CD4-positive, alpha-beta T cell (primary cell): ENCODE measurements around the gene CASP3. TPM values are rescaled to one million over a fixed set of nuclear protein-coding genes. Genes with fewer than 3 reads are reported as not detected.

Experiments
- ATAC-seq: fragments of 200-7000 bp; cut with Tn5 transposase; one replicate; pipeline ENCODE4 v1.10.0; 2022; ENCODE audit warnings: mild to moderate bottlenecking; ENCODE audit not compliant: poor library complexity
- CTCF ChIA-PET: fragments of 350-600 bp; sonication (Branson Sonifier 250); formaldehyde crosslinking; loops from one replicate; lab custom pipeline; 2021; ENCODE audit warnings: antibody characterized with exemption, inconsistent platforms; lab: Charles Lee
- POLR2A ChIA-PET: fragments of 350-600 bp; sonication (Branson Sonifier 250); formaldehyde crosslinking; loops from one replicate; lab custom pipeline; 2021; ENCODE audit warnings: antibody characterized with exemption, inconsistent platforms; lab: Charles Lee
- DNase-seq, 14 experiments: peaks; one replicate each; pipeline ENCODE4 v3.0.0-alpha.2; 2013 to 2020; ENCODE audit warnings: mixed read lengths in 2 of 14
- H3K27ac ChIP-seq, 2 donors: one replicate each; pipeline versions ENCODE4 v1.5.1 to v1.7.0; 2013; ENCODE audit warnings: low read length in 2 of 2, low read depth in 1 of 2, mild to moderate bottlenecking in 1 of 2
- H3K27me3 ChIP-seq, 2 experiments: 1 replicate in 1 of 2; 2 replicates in 1 of 2; pipeline versions ENCODE4 v1.6.1 to v1.7.0; 2013; ENCODE audit warnings: low read length in 2 of 2, control low read depth in 1 of 2, mild to moderate bottlenecking in 1 of 2, moderate library complexity in 1 of 2; ENCODE audit not compliant: insufficient read depth in 2 of 2, control insufficient read depth in 1 of 2
- H3K36me3 ChIP-seq: one replicate; pipeline ENCODE4 v1.6.1; 2013; ENCODE audit warnings: low read length, control low read depth; ENCODE audit not compliant: insufficient read depth
- H3K4me1 ChIP-seq: one replicate; pipeline ENCODE4 v1.6.1; 2013; ENCODE audit warnings: low read length, control low read depth; ENCODE audit not compliant: insufficient read depth
- H3K4me3 ChIP-seq: one replicate; pipeline ENCODE4 v1.5.1; 2013; ENCODE audit warnings: mild to moderate bottlenecking, low read length, moderate library complexity
- H3K9me3 ChIP-seq, 2 experiments: 1 replicate in 1 of 2; 2 replicates in 1 of 2; pipeline versions ENCODE4 v1.6.1 to v1.7.0; 2013; ENCODE audit warnings: low read length in 2 of 2, mild to moderate bottlenecking in 2 of 2, control low read depth in 1 of 2, moderate library complexity in 1 of 2; ENCODE audit not compliant: control insufficient read depth in 1 of 2, insufficient read depth in 1 of 2
- H3K27ac Mint-ChIP-seq: one replicate; pipeline ENCODE4 v1.8.0; 2020; ENCODE audit warnings: mixed read lengths
- H3K27me3 Mint-ChIP-seq: one replicate; pipeline ENCODE4 v1.8.0; 2021; ENCODE audit warnings: mixed read lengths
- H3K36me3 Mint-ChIP-seq: one replicate; pipeline ENCODE4 v1.8.0; 2021; ENCODE audit warnings: low read depth, mixed read lengths
- H3K4me1 Mint-ChIP-seq: one replicate; pipeline ENCODE4 v1.8.0; 2021; ENCODE audit warnings: low read depth, mixed read lengths
- H3K4me3 Mint-ChIP-seq: one replicate; pipeline ENCODE4 v1.8.0; 2020; ENCODE audit warnings: mild to moderate bottlenecking, mixed read lengths
- H3K9me3 Mint-ChIP-seq: one replicate; pipeline ENCODE4 v1.8.0; 2020; ENCODE audit warnings: mixed read lengths
- intact Hi-C, 2 experiments: fragments of 100-400 bp; cut with DNase I in 1 of 2; cut with micrococcal nuclease in 1 of 2; formaldehyde crosslinking; loops; one replicate each; pipeline versions ENCODE4 v1.15.1 to v1.9.0; 2023 to 2025; cut with DNase I, micrococcal nuclease
- polyA plus RNA-seq, 2 donors: library from polyadenylated mRNA; unstranded; fragments of 120-200 nt; gene quantifications; one replicate each; pipeline ENCODE4 v1.2.1, GENCODE V29; 2013
- total RNA-seq, 174 experiments: library from RNA in 2 of 174; stranded (reverse) in 2 of 174; gene quantifications; one replicate each; pipeline ENCODE4 v1.2.3 and lab custom pipeline; 2021 to 2026
- TF ChIP-seq, protein P1 (sequence below): fragments of 200-600 bp; IDR thresholded peaks from one replicate; pipeline ENCODE4 v1.8.0; 2022; ENCODE audit warnings: antibody characterized with exemption, mild to moderate bottlenecking

The CASP3 gene
- total RNA-seq (10 to 100 TPM; 11.9 to 12.2 TPM), total RNA-seq (lab: John Stamatoyannopoulos, UW) (27.4 to 167 (median 63.6) reads per million in 172 experiments)
- polyA plus RNA-seq (2013, experiment 1 of 2) = 17.0 TPM
- polyA plus RNA-seq (2013, experiment 2 of 2) = 13.2 TPM

DNA sequence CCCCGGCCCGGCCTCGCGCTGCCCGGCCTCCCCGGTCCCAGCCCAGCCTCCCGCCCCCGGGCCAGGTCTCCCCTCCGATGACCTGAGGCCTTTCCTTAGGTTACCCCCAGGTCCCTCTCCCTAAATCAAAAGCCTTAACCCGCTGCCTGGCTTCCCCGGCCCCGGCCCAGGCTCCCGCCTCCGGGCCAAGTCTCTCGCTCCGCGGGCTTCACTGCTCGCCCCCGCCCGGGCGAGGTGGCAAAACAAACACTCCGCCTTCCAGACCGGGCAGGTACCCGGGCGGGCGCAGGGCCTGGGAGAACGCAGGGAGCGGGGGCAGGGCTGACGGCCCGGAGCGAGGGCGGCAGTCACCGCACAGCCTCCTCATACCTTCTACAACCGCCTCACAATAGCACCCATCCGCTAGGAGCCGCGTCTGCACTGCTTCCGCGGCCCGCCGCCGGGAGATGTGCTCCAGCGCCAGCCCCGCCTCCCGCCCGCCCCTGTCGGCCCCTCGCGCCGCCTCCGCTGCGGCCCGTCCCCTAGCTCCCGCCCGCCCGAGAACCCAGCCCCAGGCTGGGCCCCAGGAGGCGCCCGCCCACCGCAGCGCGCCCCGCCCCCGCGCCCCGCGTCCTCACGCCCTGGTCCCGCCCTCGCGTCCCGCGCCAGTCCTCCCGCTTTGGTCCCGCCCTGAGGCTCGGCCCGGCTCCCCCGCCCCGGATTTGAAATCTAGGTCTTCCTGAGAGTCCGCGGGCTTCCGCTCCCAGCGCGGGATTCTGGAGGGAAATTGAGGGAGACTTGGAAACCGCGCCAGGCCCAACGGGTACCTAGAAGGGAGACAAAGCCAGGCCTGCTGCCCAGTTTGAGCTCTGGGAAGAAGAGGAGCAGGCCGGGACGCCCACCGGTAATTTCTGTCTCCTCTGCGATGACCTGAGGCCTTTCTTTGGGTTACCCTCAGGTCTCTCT is at the start of gene CASP3, which contains the start of gene PRIMPOL:
CASP3 (minus strand) TSS at position 422 of the 945 bp plus-strand sequence. CDS start 10,994 bp downstream, outside the sequence.
PRIMPOL (plus strand) TSS at position 713 of the 945 bp plus-strand sequence. CDS start 7,403 bp downstream, outside the sequence.
- Histone ChIP-seq H3K9me3 (no peaks in the 10 kb centered on the region), H3K4me3 (peak within 1 kb of the TSS; percentile 93), H3K36me3 (peaks cover 17% of the 10 kb centered on the region), H3K4me1 (peaks cover 37% of the 10 kb centered on the region), H3K27me3 (no peaks in the 10 kb centered on the region), H3K27ac (peak within 1 kb of the TSS; percentile 72 to 77)
- peaks cover 38% of the 10 kb centered on the region for H3K36me3 Mint-ChIP-seq
- intact Hi-C loops = loop anchor here (1.0 to 10.0 kb wide), 14 partner anchors 85 to 1142 kb away; partner anchors contain the start of genes CENPU (in 2 of the 2), IRF2 (in 2 of the 2), ACSL1 (in 1 of the 2) and CCDC110 (in 1 of the 2)
- peaks cover 51% of the 10 kb centered on the region for H3K4me1 Mint-ChIP-seq
- ATAC-seq (peak; percentile 85), DNase-seq (peak; percentile 90 to 99 (median 96))
- no peaks in the 10 kb centered on the region for H3K27me3 Mint-ChIP-seq
- H3K9me3 Mint-ChIP-seq = no peaks in the 10 kb centered on the region
- TF ChIP-seq, protein P1, sequence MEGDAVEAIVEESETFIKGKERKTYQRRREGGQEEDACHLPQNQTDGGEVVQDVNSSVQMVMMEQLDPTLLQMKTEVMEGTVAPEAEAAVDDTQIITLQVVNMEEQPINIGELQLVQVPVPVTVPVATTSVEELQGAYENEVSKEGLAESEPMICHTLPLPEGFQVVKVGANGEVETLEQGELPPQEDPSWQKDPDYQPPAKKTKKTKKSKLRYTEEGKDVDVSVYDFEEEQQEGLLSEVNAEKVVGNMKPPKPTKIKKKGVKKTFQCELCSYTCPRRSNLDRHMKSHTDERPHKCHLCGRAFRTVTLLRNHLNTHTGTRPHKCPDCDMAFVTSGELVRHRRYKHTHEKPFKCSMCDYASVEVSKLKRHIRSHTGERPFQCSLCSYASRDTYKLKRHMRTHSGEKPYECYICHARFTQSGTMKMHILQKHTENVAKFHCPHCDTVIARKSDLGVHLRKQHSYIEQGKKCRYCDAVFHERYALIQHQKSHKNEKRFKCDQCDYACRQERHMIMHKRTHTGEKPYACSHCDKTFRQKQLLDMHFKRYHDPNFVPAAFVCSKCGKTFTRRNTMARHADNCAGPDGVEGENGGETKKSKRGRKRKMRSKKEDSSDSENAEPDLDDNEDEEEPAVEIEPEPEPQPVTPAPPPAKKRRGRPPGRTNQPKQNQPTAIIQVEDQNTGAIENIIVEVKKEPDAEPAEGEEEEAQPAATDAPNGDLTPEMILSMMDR = peak; percentile 24
- peak within 1 kb of the TSS; percentile 96 for H3K27ac Mint-ChIP-seq
- H3K4me3 Mint-ChIP-seq = peak within 1 kb of the TSS; percentile 96
- CTCF ChIA-PET = interaction anchor here (0.7 to 1.5 kb wide), 3 partner anchors 85 to 385 kb away, joined by 3 to 5 read pairs (median 3); partner anchors contain the start of gene CENPU
- POLR2A ChIA-PET = interaction anchor here (0.7 to 4.0 kb wide), 24 partner anchors 10 to 1542 kb away, joined by 3 to 38 read pairs (median 3); partner anchors contain the start of genes CDKN2AIP, CENPU, CYP4V2 and IRF2

DNA sequence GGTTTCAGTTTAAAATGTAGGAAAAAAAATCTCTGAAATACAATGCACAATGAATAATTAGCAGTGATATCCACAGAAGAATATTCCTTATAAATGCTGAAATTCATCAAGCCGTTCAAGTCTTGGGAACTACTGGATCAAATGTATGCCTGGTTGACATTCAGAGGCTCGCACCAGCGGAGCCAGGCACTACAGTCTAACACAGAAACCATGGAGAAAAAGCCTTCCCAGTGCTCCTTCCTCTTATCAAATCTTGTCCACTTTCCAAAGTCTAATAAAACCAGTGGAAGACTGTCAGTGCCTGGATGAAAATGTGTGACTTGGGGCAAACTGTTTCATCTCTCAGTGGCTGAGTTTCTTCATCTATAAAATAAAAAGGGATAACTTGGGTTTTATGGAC is 48.7 kb upstream of the CASP3 start:
- POLR2A ChIA-PET = no interaction called here
- no peaks in the 10 kb centered on the region for H3K27me3 Mint-ChIP-seq

More for the DNA sequence above, 48.7 kb upstream of the CASP3 start:
- Histone ChIP-seq H3K27ac (no peak overlapping the region), H3K9me3 (no peaks in the 10 kb centered on the region), H3K4me1 (no peaks in the 10 kb centered on the region), H3K27me3 (no peaks in the 10 kb centered on the region), H3K36me3 (peaks cover 20% of the 10 kb centered on the region), H3K4me3 (no peak overlapping the region)
- Mint-ChIP-seq H3K4me1 (no peaks in the 10 kb centered on the region), H3K27ac (no peak overlapping the region), H3K4me3 (no peak overlapping the region), H3K36me3 (peaks cover 20% of the 10 kb centered on the region), H3K9me3 (no peaks in the 10 kb centered on the region)
- intact Hi-C loops = no loop called here
- CTCF ChIA-PET = no interaction called here
- DNase-seq = no peak
- TF ChIP-seq, protein P1 = no peak
- no peak for ATAC-seq
